Ishikawa (cell line): ENCODE data around the gene TACC2.

ENCODE experiments used
- CEBPB ChIP-seq: IDR thresholded peaks from 2 replicates; pipeline ENCODE4 v1.6.1; 2012
- CREB1 ChIP-seq: IDR thresholded peaks from 2 replicates; pipeline ENCODE4 v1.6.1; 2012; ENCODE audit warnings: low read depth
- EGR1 ChIP-seq: IDR thresholded peaks from 2 replicates; pipeline ENCODE4 v1.6.1; 2012
- EP300 ChIP-seq: IDR thresholded peaks from 2 replicates; pipeline ENCODE4 v1.6.1; 2012; ENCODE audit warnings: borderline replicate concordance
- FOXM1 ChIP-seq: IDR thresholded peaks from 2 replicates; pipeline ENCODE4 v1.6.1; 2012; ENCODE audit warnings: low read depth, borderline replicate concordance
- MAX ChIP-seq: IDR thresholded peaks from 2 replicates; pipeline ENCODE4 v1.6.1; 2012
- NFIC ChIP-seq: IDR thresholded peaks from 2 replicates; pipeline ENCODE4 v1.6.1; 2012
- RAD21 ChIP-seq: IDR thresholded peaks from 2 replicates; pipeline ENCODE4 v1.6.1; 2012; ENCODE audit warnings: low read depth
- TAF1 ChIP-seq: IDR thresholded peaks from 2 replicates; pipeline ENCODE4 v1.6.1; 2012; ENCODE audit warnings: low read depth, mild to moderate bottlenecking
- TCF12 ChIP-seq: IDR thresholded peaks from 2 replicates; pipeline ENCODE4 v1.6.1; 2012; ENCODE audit warnings: low read depth
- TEAD4 ChIP-seq: IDR thresholded peaks from 2 replicates; pipeline ENCODE4 v1.6.1; 2012
- USF1 ChIP-seq: IDR thresholded peaks from 2 replicates; pipeline ENCODE4 v1.6.1; 2012
- YY1 ChIP-seq: IDR thresholded peaks from 2 replicates; pipeline ENCODE4 v1.6.1; 2012; ENCODE audit warnings: low read depth
- ZBTB7A ChIP-seq: IDR thresholded peaks from 2 replicates; pipeline ENCODE4 v1.6.1; 2012; ENCODE audit warnings: low read depth
- TF ChIP-seq, protein P1 (sequence below): IDR thresholded peaks from 2 replicates; pipeline ENCODE4 v1.6.1; 2012; ENCODE audit warnings: low read depth, mild to moderate bottlenecking

Gene TACC2

DNA sequence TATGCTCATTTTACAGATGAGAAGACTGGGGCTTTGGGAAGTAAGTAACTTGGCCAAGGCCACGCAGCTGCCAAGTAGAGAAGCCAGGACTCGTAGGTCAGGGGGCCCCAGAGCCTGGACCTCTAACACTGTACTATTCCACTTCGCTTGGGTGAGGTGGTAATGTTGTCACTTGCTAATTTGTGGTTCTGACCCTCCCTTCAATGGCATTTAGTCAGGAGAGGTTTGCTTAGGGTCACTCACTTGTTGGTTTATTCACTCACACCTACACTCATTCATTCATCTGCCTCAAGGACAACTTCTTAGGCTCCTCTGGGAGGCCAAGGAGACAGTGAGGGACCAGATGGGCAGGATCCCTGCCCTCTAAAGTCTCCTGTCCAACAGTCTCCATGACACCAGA is 303.4 kb downstream of the TACC2 start:
- TF ChIP-seq MAX, result no peak
- no peak for TF ChIP-seq USF1
- TF ChIP-seq RAD21, result no peak
- TF ChIP-seq YY1, result no peak
- TF ChIP-seq CREB1, result no peak
- no peak for TF ChIP-seq TAF1

GRCh38 chr10:122293156-122293960 is 304.4 kb downstream of the TACC2 start:
- no peak for TF ChIP-seq FOXM1
- no peak for TF ChIP-seq YY1
- no peak for TF ChIP-seq CREB1
- TF ChIP-seq RAD21, result no peak
- TF ChIP-seq TAF1, result no peak

- no peak for TF ChIP-seq TCF12
- TF ChIP-seq YY1, result no peak
- no peak for TF ChIP-seq TAF1
- no peak for TF ChIP-seq MAX
- no peak for TF ChIP-seq CREB1
- TF ChIP-seq, protein P1, sequence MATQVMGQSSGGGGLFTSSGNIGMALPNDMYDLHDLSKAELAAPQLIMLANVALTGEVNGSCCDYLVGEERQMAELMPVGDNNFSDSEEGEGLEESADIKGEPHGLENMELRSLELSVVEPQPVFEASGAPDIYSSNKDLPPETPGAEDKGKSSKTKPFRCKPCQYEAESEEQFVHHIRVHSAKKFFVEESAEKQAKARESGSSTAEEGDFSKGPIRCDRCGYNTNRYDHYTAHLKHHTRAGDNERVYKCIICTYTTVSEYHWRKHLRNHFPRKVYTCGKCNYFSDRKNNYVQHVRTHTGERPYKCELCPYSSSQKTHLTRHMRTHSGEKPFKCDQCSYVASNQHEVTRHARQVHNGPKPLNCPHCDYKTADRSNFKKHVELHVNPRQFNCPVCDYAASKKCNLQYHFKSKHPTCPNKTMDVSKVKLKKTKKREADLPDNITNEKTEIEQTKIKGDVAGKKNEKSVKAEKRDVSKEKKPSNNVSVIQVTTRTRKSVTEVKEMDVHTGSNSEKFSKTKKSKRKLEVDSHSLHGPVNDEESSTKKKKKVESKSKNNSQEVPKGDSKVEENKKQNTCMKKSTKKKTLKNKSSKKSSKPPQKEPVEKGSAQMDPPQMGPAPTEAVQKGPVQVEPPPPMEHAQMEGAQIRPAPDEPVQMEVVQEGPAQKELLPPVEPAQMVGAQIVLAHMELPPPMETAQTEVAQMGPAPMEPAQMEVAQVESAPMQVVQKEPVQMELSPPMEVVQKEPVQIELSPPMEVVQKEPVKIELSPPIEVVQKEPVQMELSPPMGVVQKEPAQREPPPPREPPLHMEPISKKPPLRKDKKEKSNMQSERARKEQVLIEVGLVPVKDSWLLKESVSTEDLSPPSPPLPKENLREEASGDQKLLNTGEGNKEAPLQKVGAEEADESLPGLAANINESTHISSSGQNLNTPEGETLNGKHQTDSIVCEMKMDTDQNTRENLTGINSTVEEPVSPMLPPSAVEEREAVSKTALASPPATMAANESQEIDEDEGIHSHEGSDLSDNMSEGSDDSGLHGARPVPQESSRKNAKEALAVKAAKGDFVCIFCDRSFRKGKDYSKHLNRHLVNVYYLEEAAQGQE, result no peak
- TF ChIP-seq TEAD4, result no peak
- TF ChIP-seq EGR1, result no peak
Observed at GRCh38 chr10:122293961-122294380, 305.0 kb downstream of the TACC2 start.

DNA sequence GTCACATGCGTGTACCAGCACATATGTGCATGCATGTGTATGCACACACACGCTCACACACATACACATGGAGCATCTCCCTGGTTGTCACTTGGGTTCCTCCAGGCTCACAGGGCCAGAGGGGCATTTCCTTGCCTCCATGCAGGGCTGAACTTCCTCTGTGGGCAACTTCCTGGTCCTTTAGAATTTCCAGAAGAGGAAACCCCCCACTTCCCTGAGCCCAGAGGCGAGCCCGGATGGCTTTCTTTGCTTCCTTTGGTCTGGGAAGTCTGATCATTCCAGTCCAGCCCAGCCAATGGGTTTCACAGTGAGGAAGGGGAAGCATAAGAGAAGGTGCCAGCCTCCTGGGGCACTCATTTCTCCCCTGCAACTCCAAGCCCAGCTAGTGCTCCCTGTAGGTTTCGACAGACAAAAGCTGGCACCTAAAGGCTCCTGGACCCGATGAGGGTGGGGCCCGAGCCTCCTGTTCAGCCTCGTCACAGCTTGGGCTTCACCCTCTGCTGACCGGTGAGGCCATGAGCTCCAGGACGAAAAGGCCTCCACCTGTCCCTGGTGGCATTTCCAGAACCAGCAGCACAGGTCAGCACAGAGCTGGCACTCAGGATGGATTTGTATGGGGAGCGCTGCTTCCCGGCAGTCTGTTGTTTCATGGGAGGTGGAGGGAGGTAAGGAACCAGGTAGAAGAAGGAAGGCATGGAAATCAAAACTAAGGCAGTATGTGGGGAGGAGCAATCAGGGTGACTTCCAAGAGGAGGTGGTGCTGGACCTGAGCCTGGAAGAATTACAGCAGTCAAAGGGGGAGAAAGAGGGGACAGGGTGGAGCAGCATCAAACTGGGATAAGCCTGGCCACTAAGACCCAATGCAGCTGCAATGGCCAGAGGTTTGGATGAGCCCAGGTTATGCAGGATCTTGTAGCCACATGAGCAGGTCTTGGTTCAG is 305.8 kb downstream of the TACC2 start:
- TF ChIP-seq RAD21, result no peak
- TF ChIP-seq CEBPB, result no peak
- no peak for TF ChIP-seq NFIC
- TF ChIP-seq, protein P1, result no peak
- no peak for TF ChIP-seq YY1
- TF ChIP-seq MAX, result no peak
- no peak for TF ChIP-seq EGR1
- TF ChIP-seq TAF1, result no peak
- TF ChIP-seq EP300, result no peak
- no peak for TF ChIP-seq TEAD4
- TF ChIP-seq FOXM1, result no peak
- no peak for TF ChIP-seq ZBTB7A
- no peak for TF ChIP-seq USF1

DNA sequence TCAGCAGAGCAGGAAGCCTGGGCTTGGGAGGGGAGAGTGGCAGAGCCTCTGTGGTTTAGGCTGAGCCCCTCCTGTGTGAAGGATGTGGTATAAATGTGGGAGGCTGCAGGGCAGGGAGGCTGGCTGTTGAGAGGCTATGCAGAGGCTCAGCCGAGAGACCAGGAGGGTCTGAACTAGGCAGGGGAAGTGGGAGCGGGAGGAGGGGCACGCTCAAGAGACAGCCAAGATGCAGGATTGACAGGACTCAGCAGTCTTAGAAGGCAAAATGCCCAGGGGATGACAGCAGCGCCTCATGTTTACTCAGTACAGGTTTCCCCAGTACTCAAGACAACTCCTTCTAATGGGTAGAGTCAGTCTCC is 306.5 kb downstream of the TACC2 start:
- TF ChIP-seq USF1 (no peak), TEAD4 (no peak), CREB1 (no peak), FOXM1 (no peak), EP300 (no peak), RAD21 (no peak), EGR1 (no peak), CEBPB (no peak), NFIC (no peak)
- TF ChIP-seq, protein P1, result no peak
